HG03039 (cell line): ENCODE data around the gene CER1.
"Not testable (repeated sequence)": the region's sequence is repeated elsewhere in the genome, so short reads cannot be mapped to it uniquely, and the experiment has no call there.

Experiments
- ATAC-seq: cut with Tn5 transposase; IDR thresholded peaks from one replicate; pipeline ENCODE4 v1.9.1; 2021; ENCODE audit warnings: mild to moderate bottlenecking, moderate library complexity; ENCODE audit not compliant: unreplicated experiment

The CER1 gene

DNA sequence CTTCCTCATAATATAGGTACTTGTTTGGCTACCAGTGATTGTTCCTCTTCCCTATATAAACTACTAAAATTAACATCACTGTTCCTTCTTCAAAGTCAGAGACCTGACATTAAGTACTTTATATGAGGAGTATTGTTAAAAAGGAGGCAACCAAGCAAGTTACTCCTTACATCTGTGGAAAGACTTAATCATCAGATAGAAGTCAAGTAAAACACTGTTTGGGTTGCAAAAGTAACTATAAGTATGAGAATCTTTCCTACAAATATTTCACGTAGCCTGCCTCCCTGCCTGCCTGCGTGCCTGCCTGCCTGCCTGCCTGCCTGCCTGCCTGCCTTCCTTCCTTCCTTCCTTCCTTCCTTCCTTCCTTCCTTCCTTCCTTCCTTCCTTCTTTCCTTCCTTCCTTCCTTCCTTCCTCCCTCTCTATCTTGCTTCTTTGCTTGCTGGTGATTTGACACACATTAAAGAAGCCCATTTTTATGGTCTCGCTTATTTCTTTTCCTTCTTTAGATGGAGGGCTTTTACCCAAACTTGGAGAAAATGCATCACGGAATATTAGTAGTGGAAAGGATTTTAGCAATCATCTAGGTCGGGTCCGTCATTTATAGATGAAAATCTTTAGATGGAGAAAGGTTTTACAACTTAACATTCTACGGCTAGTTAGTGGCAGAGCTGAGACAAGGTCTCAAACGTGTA, 3.2 kb downstream of the CER1 start:
- ATAC-seq: no peak

DNA sequence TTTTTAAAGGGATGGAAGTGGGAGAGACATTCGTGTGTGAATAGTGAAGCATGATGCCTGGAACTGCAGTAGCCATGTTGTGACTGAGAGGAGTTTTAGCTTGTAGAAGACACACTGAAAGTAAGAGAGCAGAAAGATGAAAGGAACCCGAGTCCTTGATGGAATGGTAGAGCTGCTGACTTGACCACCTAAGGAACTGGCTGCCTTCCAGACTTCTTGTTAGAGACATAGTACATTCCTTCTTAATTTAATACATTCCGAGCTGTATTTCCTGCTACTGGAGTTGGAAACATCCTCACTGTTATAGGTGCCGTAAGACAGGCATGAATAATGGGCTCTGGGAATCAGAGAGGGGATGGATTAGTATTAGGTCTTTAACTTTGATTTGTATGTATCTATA, 7.4 kb downstream of the CER1 start:
- no peak for ATAC-seq

DNA sequence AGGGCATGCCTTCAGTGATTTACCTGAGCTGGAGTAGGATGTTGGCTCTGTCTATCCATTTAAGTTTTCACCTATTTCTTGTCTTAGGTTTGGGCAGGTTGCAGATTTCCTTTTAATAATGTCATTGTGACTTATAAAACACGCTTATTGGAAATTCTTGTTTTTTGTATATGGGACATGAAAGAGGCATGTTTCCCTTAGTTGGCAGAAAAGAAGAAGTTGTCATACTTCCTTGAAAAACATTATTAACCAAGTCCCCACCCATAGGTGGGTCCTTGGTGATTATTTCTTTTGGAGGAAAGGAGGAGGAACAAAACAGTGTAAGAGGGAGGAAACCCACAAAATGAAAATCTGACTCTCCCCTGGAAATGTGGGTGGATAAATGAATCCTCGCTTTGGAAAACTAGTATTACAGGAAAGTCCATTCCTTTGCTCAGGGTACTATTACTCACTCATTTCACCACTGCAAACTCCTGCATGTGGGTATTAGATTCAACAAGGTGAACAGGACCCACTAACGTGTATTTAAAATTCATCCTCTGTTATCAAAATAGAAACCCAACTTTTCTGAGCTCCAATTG, 9.3 kb downstream of the CER1 start:
- ATAC-seq: no peak

DNA sequence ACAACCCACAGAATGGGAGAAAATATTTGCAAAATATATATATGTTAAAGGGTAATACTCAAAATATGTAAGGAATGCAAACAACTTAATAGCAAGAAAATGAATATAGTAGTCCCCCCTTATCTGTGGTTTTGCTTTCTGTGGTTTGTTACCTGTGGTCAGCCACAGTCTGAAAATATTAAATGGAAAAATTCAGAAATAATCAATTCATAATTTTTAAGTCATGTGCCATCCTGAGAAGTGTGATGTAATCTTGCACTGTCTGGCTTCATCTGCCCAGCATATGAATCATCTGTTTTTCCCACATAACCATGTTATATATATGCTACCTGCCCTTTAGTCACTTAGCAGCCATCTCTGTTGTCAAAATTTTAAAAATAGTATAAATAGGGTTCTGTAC, 11.7 kb downstream of the CER1 start:
- no peak for ATAC-seq

DNA sequence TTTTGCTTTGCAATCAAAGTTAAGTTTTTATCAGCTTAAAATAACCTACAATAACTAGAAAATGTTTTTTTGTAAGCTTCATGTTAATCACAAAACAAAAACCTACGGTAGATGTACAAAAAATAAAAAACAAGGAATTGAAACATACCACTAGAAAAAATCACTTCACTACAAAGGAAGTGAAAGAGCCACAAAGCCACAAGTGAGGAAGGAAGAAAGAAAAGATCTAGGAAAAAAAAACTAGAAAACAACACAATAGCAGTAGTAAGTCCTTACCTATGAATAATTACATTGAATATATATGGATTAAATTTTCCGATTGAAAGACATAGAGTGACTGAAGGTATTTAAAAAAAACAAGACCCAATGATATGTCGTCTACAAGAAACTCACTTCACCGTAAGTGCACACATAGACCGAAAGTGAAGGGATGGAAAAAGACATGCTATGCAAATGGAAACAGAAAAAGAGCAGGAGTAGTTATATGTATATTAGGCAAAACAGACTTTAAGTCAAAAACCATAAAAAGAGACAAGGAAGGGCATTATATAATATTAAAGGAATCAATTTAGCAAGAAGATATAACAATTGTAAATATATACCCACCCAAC, 15.9 kb downstream of the CER1 start:
- peak; percentile 65 for ATAC-seq

GRCh38 chr9:14705079-14705478, 17.5 kb downstream of the CER1 start:
- ATAC-seq: no peak

GRCh38 chr9:14704281-14704680, 18.3 kb downstream of the CER1 start:
- no peak for ATAC-seq

DNA sequence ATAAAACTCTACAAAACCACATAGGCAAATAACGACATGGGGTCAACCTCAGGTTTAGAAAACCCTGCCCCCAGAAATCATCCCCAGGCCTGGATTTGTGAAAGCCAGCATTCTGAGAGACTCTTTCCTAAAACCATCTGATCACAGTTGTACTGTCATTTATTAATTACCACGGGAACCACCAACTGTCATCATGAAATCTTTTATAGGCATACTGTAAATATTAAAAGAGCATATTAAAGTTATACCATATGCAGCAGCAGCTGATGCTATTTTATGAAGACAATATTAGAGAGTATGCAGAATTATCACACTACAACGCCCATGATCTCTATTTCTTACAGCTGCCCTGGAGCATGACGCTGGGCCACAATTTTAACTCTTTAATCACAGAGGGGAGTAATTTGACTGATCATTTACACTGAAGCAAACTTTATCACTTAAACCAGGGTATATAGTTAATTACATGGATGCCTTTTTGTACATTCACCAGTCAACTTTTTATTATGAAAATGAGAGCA, 20.3 kb downstream of the CER1 start:
- no peak for ATAC-seq

GRCh38 chr9:14693251-14693861, 29.2 kb downstream of the CER1 start, which contains the start of gene ZDHHC21:
Gene ZDHHC21 (minus strand): TSS chr9:14693432. CDS start chr9:14674340, 19,092 bp downstream.
- peak; percentile 82 for ATAC-seq

GRCh38 chr9:14692470-14693250, 29.9 kb downstream of the CER1 start:
- peak; percentile 33 for ATAC-seq

GRCh38 chr9:14690948-14691730, 31.4 kb downstream of the CER1 start:
- ATAC-seq: no peak

- ATAC-seq: no peak
These were observed 35.4 kb downstream of the CER1 start for GRCh38 chr9:14687042-14687719.

DNA sequence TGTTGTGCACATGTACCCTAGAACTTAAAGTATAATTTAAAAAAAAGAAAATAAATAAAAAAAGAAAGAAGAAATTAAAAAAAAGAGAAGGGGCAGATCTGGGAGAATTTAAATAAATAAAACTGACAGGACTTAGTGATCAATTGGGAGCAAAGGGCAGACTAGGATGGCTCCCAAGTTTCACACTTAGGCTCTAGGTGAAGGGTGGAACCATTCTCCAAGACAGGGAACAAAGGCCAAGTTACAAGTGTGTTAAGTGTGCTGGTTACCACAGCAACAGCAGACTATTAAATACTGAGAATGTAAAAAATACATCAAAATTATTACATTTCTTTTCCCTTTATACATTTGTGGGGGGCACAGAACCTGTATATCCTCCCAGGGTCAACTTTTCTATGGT, 36.4 kb downstream of the CER1 start:
- no peak for ATAC-seq

DNA sequence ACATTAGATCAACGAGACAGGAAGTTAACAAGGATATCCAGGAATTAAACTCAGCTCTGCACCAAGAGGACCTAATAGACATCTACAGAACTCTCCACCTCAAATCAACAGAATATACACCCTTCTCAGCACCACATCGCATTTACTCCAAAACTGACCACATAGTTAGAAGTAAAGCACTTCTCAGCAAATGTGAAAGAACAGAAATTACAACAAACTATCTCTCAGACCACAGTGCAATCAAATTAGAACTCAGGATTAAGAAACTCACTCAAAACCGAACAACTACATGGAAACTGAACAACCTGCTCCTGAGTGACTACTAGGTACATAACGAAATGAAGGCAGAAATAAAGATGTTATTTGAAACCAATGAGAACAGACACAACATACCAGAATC, 39.9 kb downstream of the CER1 start:
- not testable (repeated sequence) for ATAC-seq

- no peak for ATAC-seq
These were observed 43.8 kb downstream of the CER1 start for GRCh38 chr9:14678776-14679175.

GRCh38 chr9:14677872-14678271, 44.7 kb downstream of the CER1 start:
- no peak for ATAC-seq

- ATAC-seq: no peak
These were observed 45.1 kb downstream of the CER1 start for GRCh38 chr9:14677396-14677795.

- no peak for ATAC-seq
These were observed 47.9 kb downstream of the CER1 start for GRCh38 chr9:14674630-14675029.

GRCh38 chr9:14671377-14671776, 51.2 kb downstream of the CER1 start:
- ATAC-seq: no peak

- no peak for ATAC-seq
These were observed 51.8 kb downstream of the CER1 start for GRCh38 chr9:14670718-14671117.
